ENCODE results near the gene PRPF39.

- TF ChIP-seq CTCF (IDR thresholded peaks at IDR 0.05) (no peak), POLR2AphosphoS5 (IDR thresholded peaks at IDR 0.05) (no peak), EP300 (IDR thresholded peaks at IDR 0.05) (no peak)
Observed at GRCh38 chr14:45039390-45039789, 44.5 kb upstream of the PRPF39 start.

All from suprapubic skin (tissue), 4 donors.